Muscle of arm (tissue), 12 donors: ENCODE measurements around the gene PWWP2B. TPM values are rescaled to one million over a fixed set of nuclear protein-coding genes. Genes with fewer than 3 reads are reported as not detected.
"Not testable (repeated sequence)": the region's sequence is repeated elsewhere in the genome, so short reads cannot be mapped to it uniquely, and the experiment has no call there.

ENCODE experiments used
- DNase-seq: peaks from one replicate; pipeline ENCODE4 v3.0.0-alpha.2; 2013
- polyA plus RNA-seq, 12 donors: library from polyadenylated mRNA; unstranded; fragments of 120-200 nt; gene quantifications; one replicate each; pipeline ENCODE4 v1.2.1, GENCODE V29; 2013; ENCODE audit not compliant: insufficient read length in 12 of 12

The PWWP2B gene
- polyA plus RNA-seq, 12 donors = 4.6 to 17.2 (median 7.4) TPM; not detected in 1

GRCh38 chr10:132377326-132377725 is 19.7 kb upstream of the PWWP2B start:
- DNase-seq = no peak

DNA sequence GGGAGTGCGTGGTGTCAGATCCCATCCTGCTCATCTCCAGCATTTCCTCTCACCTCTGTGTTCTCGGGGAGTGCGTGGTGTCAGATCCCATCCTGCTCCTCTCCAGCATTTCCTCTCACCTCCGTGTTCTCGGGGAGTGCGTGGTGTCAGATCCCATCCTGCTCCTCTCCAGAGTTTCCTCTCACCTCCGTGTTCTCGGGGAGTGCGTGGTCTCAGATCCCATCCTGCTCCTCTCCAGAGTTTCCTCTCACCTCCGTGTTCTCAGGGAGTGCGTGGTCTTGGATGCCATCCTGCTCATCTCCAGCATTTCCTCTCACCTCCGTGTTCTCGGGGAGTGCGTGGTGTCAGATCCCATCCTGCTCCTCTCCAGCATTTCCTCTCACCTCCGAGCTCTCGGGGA is 18.0 kb upstream of the PWWP2B start:
- not testable (repeated sequence) for DNase-seq

DNA sequence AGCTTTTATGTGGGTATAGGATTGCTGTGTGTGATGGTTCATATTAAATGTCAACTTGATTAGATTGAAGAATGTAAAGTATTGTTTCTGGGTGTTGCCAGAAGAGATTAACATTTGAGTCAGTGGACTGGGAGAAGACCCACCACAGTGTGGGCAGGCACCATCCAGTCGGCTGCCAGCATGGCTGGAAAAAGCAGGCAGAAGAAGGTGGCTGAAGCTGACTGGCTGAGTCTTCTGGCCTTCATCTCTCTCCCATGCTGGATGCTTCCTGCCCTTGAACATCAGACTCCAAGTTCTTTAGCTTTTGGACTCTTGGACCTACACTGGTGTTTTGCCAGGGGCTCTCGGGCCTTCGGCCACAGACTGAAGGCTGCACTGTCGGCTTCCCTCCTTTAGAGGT is 16.0 kb upstream of the PWWP2B start:
- not testable (repeated sequence) for DNase-seq

- no peak for DNase-seq
These were observed 15.3 kb upstream of the PWWP2B start for GRCh38 chr10:132381741-132382140.

DNA sequence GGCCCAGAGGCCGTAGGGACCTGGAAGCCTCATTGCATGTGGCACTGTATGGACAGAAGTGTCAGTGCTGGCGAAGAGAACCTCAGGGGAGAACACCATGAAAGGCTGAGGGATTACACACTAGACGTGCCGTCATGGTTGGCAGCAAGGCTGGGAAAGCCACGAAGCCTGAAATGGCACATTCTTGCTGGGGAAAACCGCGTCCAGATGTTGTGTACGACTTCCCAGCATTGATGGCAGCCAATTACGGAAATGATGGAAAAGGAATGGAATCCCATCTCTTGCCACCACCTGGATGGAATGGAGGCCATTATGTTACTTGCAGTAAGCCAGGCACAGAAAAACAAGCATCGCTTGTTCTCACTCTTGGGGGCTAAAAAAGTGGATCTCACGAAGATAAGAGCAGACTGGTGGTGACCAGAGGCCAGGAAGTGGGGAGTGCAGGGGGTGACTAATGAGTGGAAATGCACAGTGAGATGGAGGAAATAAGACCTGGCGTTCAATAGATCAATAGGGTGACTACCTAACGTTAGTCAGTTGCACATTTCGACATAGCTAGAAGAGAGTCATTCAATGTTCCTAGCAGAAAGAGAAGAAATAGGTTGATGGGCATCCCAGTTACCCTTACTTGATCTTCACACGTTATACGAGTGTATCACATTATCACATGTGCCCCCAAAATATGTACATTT is 14.6 kb upstream of the PWWP2B start:
- DNase-seq = no peak

GRCh38 chr10:132383101-132383500 is 13.9 kb upstream of the PWWP2B start:
- DNase-seq = no peak

GRCh38 chr10:132383751-132384196 is 13.2 kb upstream of the PWWP2B start:
- DNase-seq = no peak

GRCh38 chr10:132384618-132385388 is 12.2 kb upstream of the PWWP2B start:
- DNase-seq = no peak

GRCh38 chr10:132385389-132385667 is 11.7 kb upstream of the PWWP2B start:
- DNase-seq = no peak

DNA sequence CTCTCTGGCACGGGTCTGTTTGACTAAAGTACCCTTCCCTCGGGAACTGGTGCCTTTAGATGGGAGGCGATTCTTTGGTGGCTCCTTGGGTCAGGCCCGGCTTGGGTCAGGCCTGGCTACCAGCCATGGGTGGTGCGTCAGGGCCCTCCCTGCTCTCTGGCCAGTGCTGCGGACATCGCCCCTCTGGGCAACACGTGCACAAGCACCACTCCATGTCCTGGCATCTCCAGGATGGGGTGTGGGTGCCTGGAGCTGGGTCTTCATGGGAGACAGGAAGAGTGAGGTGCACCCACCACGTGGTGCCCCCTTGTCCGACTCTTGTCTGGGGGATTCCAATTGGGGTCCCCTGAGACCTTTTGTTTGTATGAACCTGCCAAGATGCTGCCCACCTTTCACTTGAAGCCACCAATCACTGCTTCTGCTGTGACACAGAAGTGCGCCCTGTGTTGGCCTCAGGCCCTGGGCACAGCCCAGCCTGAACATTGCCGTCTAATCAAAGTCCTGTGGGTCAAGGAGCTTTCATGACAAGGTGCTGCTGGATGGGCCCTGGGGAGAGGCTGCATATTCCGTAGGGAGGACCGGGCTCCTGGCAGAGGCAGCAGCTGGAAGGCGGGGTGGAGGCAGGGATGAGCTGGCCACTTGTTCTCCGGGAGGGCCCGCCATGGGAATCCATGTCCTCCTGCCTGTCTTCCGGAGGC is 11.1 kb upstream of the PWWP2B start:
- no peak for DNase-seq

DNA sequence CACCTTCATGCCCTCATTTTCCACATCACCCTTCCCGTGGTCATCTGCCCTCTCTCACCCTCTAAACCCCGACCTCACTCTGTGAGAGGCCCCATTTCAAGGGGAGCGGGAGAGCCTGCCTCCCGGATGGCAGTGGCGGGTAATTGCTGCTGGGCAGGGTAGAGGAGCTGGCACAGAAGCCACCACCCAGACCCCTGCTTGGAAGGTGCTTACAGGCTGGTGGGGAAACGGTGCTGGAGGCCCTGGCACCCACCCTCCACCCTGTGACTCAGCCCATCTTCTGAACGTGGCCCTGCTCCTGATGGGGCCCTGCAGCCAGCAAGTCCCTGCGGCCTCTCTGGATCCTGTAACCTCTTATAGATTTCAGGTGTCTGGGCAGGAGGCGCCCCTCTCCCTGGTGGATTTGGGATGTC is 10.6 kb upstream of the PWWP2B start:
- no peak for DNase-seq

GRCh38 chr10:132386896-132387295 is 10.1 kb upstream of the PWWP2B start:
- DNase-seq = not testable (repeated sequence)

DNA sequence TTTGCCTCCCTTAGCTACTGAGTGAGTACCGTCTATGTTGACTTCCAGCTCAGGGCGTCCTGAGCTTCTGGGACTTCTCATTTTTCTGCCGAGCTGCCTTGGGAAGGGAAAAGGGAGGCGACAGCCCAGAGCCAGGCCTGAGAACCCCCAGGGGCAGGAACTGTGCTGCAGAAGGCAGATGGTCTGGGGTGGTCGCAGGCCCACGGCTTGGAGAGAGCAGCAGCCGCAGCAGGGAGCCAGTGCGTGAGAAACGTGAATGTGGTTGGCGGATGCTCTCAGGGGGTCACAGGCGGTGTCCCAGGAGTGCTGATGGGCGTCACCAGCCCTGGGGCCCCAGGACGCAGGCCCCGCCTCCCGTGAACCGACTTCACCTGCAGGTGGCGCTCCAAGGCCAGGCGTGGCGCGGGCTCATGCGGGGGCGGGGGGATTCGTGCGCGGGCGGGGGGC is 9.2 kb upstream of the PWWP2B start:
- DNase-seq = peak; percentile 57

DNA sequence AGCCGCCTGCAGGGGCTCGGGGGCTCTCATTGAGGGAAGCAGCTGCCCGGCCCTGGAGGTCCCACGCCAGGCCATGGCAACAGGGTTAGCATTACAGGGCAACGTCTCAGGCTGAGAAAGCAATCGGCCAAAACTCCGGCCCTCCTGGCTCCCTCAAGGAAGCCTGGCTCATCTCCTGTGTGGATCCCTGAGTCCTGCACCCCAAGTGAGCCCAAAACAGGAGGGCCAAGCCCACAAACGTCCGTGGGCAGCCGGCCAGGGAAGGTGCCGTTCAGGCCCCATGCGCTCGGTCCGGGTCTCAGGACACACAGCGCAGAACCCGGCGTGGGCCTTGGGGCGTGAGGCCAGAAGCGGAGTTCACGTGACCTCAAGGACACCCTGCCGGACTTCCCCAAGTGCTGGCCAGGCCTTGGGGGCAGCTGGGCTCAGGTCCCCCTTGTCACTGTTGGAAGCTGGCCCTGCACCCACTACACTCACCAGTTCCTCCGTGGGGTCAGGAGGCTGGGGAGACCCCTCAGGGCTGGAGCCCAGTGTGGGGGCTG is 8.0 kb upstream of the PWWP2B start:
- DNase-seq = no peak

- DNase-seq = no peak
These were observed 7.4 kb upstream of the PWWP2B start for GRCh38 chr10:132389433-132390169.

- no peak for DNase-seq
These were observed 6.7 kb upstream of the PWWP2B start for GRCh38 chr10:132390170-132390920.

- DNase-seq = no peak
These were observed 5.9 kb upstream of the PWWP2B start for GRCh38 chr10:132390921-132391675.

DNA sequence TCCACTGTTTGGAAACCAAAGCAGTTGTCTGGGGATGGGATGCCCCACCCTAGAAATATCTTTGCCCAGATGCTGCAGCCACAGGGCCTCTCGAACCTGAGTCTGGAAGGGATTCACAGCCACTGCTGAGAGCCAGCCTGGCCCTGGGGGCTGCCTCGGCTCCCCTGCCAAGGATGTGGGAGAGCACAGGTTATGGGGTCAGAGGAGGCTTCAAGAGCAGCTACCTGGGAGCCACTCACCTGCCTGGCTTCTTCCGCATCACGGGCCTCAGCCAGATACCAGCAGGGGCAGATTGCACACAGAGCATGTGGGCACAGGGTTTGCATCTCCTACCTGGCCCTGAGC is 5.4 kb upstream of the PWWP2B start:
- no peak for DNase-seq

DNA sequence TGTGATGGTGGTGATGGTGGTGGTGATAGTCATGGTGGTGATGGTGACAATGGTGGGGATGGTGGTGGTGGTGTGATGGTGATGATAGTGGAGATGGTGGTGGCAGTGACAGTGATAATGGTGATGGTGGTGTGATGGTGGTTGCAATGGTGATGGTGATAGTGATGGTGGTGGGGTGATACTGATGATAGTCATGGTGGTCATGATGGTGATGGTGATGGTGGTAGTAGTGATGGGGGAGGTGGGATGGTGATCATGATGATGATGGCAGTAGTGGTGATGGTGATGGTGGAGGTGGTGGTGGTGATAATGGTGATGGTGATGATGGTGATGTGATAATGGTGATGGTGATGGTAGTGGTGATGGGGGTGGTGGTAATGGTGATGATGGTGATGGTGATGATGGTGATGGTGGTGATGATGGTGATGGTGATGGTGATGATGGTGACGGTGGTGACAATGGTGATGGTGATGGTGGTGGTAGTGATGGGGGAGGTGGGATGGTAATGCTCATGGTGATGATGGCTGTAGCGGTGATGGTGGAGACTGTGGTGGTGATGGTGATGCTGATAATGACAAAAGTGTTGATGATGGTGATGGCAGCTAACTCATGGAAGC is 4.7 kb upstream of the PWWP2B start:
- DNase-seq = no peak
